GM18867 (cell line): ENCODE data around the gene FAM117A.

Experiments
- ATAC-seq: cut with Tn5 transposase; IDR thresholded peaks from one replicate; pipeline ENCODE4 v1.9.1; 2021; ENCODE audit warnings: mild to moderate bottlenecking, moderate library complexity; ENCODE audit not compliant: unreplicated experiment

The FAM117A gene

DNA sequence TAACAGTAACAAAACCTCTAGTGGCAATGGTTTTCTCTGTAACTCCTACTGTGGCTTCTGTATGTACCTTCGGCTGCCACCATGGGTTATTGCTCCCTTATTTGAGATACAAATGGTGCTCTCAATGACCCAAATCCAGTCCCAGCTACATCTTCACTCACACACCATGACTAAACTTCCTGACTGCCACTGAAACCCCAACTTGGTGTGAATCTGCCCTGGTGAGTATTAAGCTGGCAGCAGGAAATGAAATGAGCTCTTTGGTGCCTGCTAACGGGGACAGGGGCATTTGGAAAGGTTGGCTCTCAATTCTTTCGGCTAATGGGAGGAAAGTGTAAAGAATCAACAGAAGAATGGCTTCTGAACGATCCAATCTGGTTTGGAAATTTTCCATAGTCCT lies 48.7 kb downstream of the FAM117A start:
- ATAC-seq: no peak

DNA sequence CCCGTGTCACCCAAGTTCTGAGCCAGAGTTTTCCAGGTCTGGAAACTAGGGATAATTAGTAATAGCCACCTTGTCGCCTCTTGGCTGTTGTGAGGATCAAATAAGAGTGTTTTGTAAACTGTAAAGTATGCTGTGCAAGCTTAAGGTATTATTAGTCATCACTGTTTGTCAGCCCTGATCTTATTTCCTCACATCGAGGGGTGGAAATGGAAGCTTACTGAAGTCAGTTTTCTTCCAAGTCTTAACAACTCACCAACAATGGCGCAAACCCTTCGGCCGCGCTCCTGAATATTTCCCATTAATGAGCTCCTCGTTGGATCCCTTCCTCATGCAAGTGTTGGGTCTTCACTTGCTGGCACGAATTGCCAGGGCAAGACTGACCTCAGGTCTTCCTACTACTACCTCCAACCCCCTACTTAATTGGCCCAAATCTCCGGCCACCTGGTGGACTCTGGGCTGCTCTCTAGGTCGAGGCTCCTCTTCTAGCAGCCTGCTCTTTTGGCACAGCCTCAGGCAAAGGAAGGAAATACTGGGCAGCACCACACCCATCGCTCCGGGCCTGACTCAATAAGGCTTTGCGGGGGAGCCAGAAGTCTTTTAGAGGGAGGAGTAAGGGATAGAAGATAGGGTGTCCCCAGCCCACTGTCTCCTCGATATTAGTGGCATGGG lies 55.3 kb downstream of the FAM117A start:
- ATAC-seq: no peak

DNA sequence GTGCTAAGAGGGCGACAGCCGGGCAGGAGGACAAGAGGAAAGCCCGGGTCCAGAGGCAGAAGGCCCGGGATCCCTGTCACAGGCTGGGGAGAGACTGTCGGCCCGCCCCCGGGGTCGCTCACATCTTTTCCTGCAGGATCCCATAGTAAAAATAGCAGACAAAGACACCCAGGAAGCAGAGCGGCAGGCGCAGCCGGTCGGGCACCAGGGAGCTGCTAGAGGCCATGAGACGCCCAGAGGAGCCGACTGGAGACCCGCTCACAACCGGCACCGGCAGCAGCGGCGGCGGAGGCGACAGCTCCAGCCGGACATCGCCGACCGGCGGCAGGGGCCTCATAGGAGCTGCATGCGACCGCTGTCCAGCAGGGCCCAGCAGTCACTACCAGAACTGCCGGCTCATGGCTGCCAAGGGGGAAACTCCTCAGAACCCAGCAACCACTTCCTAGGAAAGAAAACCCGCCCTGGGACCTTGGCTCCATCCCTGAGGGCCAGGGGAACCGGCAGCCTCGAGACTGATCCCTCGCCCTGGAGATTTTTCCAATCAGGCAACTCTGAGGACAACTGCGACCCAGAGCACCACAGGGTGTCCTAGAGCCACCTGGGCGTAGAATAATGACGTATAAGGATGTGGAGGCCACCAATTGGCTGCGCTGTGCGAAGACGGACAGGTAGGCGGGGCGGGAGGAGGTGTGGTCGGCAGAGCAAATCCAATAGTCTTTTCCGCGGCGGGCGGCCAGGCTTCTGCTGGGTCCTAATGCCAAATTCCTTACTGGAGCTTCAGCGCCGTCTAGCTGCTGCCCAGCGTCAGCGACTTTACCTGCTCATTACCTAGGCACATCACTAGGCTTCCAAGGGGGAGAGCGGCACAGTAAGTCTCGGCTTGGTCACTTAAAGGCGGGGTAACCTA lies 56.1 kb downstream of the FAM117A start, which contains the start of gene SLC35B1:
Gene SLC35B1 (minus strand): TSS at position 357 of the 907 bp plus-strand sequence. CDS start 131 bp downstream, at position 226.
- peak; percentile 87 for ATAC-seq

DNA sequence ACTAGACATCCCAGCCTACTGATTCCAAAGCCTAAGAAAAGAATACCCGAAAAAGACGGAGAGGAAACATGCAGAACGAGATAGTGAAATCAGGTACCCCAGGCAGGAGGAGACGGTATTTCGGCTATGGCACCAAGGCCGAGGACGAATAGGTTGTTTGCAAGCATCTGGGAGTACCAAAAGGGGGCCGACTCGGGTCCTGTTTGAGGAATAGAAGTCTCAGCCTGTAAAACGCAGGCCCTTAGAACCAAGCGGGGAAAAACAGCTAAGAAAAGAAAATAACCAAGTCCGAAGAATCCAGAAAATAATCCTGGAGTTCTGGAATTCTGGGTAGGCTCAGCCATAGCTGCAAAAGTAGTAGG lies 56.7 kb downstream of the FAM117A start:
- no peak for ATAC-seq

DNA sequence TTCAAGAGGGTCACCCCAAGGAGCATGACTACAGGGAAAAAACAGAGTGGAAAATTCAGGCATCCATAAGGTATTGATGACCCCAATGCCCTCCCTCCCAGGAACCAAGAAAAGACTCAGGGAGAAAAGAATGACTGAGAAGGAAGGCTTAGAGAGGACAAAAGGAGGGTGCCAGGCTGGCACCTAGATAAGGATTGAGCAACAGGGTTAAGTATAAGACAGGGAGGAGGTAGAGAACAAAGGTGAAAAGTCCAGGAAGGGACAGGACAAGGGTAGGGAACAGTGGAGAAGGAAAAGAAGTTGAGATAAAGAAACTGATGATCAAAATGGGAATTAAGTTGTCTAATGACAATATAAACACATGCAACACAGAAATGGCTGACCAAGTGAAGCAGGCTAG lies 58.7 kb downstream of the FAM117A start:
- no peak for ATAC-seq

DNA sequence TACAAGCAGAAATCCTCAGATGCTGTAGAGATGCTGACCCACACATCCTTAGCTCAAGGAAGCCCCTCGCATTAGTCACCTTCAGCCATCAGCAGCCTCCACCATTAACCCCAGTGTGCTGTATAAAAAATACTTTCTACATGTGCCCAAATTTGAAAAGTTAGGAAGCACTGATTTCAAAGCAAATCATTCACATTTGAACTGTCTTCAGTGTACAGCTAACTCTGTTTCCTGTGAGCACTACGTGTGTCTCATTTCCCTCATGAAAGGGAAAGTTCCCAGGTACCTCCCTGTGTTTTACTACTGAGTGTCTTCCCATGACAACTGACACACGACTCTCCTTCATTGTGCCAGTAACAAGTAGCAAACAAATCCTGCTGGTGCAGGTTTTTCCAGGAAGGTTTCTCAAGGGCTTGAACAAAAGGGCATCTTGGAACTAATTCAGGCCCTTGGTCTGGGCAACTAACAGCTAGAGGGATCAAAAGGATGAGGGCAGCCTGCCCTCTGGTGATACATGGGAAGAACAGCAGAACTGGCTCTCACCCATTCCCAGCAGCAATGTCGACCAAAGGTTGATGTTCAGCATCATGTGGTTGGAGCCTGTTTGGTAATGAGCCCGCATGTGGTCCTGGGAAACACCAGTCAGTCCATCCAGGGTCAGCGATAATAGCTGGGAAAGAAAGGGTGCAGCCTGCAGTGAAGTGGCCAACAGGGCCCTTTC lies 60.2 kb downstream of the FAM117A start:
- no peak for ATAC-seq

DNA sequence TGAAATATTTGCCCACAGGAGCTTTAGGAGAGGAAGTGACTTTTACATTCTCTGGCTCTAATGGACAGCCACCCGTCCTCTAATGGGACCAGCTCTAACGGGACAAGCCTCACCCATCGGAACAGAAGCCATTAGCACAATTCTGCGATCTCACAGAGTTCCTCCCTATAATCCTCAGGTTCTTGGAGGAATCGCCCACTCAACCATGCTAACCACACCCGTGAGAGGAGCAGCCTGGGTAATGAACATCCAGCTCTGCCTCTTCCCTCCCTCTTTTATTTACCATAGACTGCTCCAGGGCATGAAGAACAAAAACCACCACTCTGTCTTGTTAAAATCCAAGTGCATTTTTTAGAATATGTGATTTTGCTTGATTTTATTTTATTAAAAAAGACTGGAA lies 63.0 kb downstream of the FAM117A start:
- ATAC-seq: no peak

DNA sequence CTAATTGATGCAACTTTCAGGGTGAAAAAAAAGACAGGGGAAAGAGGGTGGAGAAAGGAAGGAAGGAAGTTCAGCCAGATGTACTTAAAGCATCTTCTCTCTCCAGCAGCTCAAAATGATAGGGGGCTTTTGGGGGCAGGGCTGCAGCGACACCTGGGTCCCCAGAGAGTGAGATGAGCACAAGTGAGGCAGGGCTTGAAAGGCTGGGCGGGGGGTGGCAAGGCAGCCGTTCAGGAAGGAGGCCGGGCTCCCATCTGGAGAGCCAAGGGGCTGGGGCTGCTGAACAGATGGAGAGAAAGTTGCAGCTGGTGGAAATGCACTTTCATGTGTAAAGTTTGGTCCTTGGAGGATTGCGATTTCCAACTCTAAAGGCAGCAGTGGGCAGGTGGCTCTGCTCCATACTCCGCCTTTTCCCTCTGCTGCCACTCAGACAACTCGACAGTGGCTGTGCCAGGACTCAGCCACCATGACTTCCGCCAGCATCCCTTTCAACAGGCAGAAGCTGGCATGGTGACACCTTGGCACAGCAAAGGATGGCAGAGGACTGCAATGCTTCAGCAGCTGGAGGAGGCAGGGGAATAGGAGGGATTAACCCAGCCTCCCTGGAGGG lies 63.9 kb downstream of the FAM117A start:
- ATAC-seq: no peak

DNA sequence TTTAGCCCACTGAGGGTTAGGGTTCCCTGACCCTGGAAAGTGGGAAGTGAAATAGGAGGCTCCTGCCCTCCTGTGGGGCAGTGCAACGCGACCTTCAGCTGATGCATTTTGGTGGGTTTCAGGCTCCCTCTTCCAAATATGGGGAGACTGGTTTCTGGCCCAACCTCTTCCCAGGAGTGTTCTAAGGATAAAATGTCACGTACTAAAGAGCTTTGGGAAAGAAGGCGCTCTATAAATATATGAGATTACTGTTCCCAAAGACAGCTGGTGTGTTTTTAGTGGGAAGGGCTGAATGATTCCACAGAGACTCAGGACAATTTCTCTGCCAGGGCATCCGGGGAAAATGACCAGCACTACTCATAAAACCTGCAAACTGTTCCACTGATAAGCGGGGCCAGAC lies 65.9 kb downstream of the FAM117A start:
- ATAC-seq: no peak

DNA sequence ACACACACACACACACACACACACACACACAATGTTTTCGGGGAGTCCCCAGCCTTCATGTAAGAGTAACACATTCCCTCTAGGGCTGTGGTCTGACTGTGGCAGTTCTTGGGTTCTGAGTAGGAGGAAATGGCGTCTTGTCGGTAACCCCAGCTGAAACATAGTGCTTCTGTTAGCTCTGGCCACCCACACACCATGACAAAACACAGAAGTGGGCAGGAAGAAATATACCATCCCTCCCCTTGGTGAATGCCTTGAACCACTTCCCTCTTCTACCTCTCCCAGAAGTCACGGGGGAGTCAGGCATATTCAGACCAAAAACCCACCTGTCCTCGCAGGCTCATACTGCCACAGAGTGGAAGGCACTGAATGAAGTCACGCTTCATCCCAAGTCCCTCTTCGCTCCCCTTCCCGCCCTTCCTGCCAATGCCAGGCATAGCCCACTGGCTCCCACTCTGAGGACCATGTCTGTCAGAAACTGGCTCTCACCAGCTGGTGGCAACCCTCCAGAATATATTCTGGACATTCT lies 67.6 kb downstream of the FAM117A start:
- ATAC-seq: peak; percentile 44

DNA sequence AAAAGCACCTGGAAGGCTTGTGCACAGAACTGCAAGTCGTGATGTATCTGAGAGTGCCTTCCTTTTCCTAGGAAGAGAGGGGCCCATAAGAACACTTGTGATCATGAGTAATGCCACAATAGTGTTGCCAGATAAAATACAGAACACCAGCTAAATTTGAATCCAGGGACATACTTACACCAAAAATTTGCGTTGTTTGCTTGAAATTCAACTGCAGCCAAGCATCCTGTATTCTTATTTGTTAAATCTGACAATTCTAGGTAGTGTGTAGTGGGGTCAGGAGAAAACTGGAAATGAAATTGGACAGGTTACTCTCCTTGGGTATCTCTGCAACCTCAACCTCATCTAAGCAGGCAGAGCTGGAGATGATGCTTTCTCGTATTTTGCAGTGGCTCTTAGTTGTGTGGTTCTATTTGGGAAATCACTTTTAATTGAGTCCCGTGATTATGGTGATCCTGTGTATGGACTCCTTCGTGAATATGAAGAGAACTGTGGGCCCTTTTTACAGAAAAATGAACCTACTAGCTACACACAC lies 68.2 kb downstream of the FAM117A start:
- no peak for ATAC-seq

DNA sequence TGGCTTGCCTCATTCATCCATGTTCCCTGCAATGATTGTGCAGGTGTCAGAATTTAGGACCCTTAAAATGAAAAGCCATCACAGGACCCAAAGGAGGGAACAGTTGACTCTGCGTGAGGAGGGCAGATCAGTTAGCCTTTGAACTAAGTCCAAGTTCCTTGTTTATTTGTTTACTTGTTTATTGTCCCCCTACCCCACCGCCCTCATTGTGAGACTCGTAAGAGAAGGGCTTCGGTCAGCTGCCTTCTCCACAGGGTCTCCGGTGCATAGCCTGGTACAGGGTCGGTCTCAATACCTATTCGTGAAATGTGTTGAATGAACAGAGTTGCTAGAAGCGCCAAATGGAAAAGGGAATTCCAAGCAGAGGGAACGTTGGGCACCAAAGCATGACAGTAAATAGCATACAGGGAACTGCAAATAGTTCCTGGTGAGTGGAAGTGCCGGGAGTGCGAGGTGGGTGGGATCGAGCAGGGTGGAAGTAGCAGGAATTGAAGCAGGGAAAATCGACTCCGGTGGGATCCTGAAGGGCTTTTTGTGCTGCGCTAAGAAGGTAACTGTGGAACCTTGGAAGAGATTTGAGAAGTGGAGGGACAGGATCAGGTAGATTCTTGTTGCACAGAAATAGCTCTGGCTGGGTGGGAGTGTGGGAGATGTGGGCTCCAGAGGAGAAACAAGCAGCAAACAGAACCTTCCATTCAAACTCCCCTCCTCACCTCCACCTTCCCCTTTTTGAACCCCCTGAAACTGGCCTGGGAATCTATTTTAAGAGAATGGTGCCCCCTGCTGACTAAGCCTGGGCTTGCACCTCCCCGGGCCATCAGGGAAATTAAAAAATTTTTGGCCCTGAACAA lies 68.9 kb downstream of the FAM117A start:
- no peak for ATAC-seq

DNA sequence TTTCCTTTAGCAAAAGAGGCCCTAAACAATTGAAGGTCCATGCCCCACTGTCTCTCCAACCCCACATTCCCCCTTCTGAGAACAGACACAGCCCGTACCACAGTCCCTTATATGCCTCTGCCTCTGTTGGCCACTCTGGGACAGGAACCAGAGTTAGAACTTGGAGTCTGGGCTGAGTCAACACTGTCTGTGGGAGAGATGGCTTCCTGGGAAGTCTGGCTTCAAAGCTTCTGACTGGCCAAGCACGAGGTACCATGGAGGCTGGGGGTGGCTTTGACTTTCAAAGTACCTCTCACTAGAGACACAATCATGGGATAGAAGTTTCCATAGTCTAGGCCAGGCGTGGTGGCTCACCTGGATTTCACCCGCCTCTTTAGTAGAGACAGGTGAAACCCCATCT lies 71.2 kb downstream of the FAM117A start:
- ATAC-seq: no peak

DNA sequence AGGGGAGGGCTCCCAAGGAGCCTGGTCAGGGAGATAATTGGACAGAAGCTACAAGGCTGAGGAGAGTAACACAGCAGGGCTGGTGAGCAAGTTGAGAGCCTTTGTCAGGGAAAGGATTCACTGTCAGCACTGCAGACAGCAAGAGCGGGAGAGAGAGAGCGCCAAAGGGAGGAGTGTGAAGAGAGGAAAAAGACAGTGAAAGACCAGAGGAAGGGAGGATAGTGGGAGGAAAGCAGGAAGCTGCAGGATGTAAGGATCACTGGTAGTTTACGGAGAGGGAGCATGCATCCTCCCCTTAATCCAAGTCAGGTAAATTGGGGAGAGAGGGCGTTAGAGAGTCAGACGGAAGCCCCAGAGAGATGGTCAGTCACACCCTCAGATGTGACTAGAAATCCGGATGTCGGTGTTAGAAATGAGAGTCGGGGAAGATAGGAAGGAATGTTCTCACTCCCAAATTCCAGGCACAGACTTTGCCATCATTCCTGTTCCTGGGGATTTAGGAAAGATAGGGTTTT lies 72.2 kb downstream of the FAM117A start:
- no peak for ATAC-seq

DNA sequence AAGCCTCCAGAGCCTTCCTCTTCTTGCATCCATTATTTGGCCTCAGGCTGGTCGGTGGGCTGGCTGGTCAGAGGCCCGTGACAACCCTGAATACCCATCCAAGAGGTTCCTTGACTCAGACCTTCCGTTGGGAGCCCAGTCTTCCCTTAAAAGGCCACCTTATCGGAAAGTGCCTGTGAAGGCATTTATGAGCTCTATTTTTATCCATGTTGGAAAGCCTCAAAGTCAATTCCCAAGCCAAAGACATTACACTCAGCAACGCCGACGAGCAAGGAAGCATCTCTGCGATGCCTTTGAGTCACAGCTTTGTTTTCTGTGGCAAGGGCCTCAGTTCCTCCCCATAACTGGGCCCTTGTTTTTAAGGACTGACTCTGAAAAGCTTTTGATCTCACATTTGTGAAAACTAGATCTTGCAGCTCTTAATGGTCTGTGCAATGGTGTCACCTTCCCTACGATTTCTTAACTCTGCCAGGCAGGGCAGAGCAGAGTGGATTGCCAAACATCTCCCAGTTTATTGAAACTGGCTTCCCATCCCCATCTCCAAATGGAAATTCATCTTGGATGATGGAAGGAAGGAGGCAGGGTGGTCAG lies 72.8 kb downstream of the FAM117A start:
- ATAC-seq: no peak

DNA sequence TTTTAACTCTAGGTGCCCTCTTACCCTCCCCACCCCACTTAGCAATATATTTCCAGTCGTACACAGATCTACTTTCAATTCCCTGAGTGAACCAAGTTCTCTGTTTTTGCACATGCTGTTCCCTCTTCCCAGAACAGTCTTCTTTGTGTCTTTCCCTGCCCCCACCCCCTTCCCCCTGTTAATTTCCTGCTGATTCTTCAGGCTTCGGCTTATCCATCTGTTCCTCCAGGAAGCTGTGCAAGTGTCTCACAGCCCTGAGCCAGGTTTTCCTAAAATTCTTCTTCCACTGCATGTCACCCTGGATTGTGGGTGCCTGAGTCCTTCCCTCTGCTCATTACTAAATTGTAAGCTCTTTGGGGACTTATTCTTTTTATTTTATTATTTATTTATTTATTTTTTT lies 73.7 kb downstream of the FAM117A start:
- ATAC-seq: no peak

DNA sequence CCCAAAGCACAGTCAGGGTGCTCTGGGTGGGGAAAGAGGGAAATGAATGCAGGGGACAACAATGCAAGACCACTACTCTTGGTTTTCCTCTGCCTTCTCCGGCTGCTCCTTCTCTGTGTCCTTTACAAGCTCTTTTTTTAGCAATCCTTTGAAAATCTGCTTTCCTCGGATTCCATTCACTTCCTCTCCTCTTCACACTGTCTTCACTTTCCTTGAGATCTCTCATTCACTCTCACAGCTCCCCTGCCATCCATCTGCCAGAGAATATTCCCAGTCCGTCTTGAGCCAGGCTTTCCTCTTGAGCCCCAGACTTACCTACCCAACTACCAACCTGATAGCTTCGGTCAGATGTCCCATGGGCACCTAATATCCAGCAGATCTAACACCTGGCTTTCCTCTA lies 75.1 kb downstream of the FAM117A start:
- no peak for ATAC-seq

DNA sequence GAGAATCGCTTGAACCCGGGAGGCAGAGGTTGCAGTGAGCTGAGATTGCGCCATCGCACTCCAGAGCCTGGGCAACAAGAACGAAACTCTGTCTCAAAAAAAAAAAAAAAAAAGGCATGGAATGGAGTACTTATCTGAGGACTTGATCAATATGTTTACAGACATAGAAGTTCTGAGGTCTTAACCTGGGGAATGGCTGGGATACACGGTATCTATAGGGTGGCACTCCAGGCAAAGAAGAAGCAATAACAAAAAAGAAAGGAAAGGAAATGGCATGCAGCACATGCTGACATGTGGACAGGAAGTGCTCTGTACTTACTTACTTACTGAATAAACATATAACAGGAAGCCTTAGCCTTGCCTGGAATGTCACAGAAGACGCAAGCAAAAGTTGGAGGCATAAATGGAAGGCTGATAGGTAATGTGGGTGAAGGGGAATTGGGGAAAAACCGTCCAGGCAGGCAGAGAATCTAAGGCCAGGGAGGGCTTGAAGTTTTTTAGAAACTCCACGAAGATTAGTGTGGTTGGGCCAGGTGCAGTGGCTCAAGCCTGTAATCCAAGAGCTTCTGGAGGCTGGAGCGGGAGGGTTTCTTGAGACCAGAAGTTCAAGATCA lies 75.9 kb downstream of the FAM117A start:
- no peak for ATAC-seq
